Heart left ventricle (tissue), 13 donors: Measurements from ENCODE around the gene ZNF646.

Experiments
- POLR2A ChIP-seq, 2 donors: fragments of 450-650 bp; IDR thresholded peaks; one replicate each; pipeline ENCODE4 v1.6.1; 2017; ENCODE audit warnings: antibody characterized with exemption in 2 of 2, mild to moderate bottlenecking in 2 of 2, moderate library complexity in 2 of 2
- TF ChIP-seq, protein P1 (sequence below), 12 donors: fragments of 200-600 bp; sonication (generic) in 4 of 12; IDR thresholded peaks; one replicate each; pipeline versions ENCODE4 v1.5.0 to v1.8.0; 2018 to 2022; ENCODE audit warnings: antibody characterized with exemption in 12 of 12, mild to moderate bottlenecking in 5 of 12
- donor health status: ischemic (EF 13 %, LVEDD 7.1; RV severe dilation, severe dysfunction).
- donor health status: DM: no; HTN: yes; CAD: no.
- donor health status: DM: no; HTN: no; CAD: no.
- donor health status: ischemic (EF 25% LVEDD 6.9; RV normal size, moderate dysfunction).
- donor health status: ischemic (EF 25% LVEDD 5.7; RV mildly dilated, moderate dysfunction).
- donor health status: ischemic (EF 35%, LVEDD 5.7; RV mildly dilated, moderate dysfunction).
- donor health status: nonischemic (EF 11% LVEDD 7.7; RV severe dilation, severe dysfunction).
- donor health status: DM: yes; HTN: yes; CAD: no.
- donor health status: PGD.
- donor health status: ischemic (EF 29% LVEDD 5.4; RV normal size, mild dysfunction).
- donor health status: nonischemic (EF 23%, LVEDD 6.1; RV moderate dilation, normal function).

- TF ChIP-seq, protein P1, sequence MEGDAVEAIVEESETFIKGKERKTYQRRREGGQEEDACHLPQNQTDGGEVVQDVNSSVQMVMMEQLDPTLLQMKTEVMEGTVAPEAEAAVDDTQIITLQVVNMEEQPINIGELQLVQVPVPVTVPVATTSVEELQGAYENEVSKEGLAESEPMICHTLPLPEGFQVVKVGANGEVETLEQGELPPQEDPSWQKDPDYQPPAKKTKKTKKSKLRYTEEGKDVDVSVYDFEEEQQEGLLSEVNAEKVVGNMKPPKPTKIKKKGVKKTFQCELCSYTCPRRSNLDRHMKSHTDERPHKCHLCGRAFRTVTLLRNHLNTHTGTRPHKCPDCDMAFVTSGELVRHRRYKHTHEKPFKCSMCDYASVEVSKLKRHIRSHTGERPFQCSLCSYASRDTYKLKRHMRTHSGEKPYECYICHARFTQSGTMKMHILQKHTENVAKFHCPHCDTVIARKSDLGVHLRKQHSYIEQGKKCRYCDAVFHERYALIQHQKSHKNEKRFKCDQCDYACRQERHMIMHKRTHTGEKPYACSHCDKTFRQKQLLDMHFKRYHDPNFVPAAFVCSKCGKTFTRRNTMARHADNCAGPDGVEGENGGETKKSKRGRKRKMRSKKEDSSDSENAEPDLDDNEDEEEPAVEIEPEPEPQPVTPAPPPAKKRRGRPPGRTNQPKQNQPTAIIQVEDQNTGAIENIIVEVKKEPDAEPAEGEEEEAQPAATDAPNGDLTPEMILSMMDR (IDR thresholded peaks at IDR 0.05): no peak
- no peak for TF ChIP-seq POLR2A (IDR thresholded peaks at IDR 0.05)
Observed at GRCh38 chr16:31081428-31082351, 7.5 kb downstream of the ZNF646 start.
